Measurements from ENCODE around the gene DENND2D.

DNA sequence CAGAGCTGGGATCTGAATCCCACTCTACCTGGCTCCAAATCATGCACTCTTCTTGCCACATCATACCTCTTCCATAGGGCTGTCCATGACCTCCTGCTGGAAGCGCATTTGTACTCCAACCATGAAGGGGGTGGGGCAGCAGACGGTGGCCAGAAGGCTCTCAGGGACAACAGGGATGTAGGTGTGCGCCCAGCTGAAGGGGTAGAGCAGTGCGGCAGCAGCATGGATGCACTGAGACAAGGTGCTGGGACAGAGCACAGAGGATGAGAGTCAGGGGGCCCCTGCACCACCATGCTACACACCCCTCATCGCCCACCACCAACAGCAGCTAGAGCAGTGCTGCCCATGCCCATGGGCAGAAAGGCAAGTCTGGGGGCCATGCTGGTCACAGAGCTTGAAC is 8.4 kb downstream of the DENND2D start:
- no peak for TF ChIP-seq ZNF2 (tag by site-specific recombination; IDR thresholded peaks at IDR 0.05)
- TF ChIP-seq ZNF660 (tag by site-specific recombination; IDR thresholded peaks at IDR 0.05): no peak
- TF ChIP-seq HOXC10 (CRISPR knock-in tag; IDR thresholded peaks at IDR 0.05): no peak
- no peak for TF ChIP-seq CTCF (tag by site-specific recombination; IDR thresholded peaks at IDR 0.05)
- TF ChIP-seq, protein P1, sequence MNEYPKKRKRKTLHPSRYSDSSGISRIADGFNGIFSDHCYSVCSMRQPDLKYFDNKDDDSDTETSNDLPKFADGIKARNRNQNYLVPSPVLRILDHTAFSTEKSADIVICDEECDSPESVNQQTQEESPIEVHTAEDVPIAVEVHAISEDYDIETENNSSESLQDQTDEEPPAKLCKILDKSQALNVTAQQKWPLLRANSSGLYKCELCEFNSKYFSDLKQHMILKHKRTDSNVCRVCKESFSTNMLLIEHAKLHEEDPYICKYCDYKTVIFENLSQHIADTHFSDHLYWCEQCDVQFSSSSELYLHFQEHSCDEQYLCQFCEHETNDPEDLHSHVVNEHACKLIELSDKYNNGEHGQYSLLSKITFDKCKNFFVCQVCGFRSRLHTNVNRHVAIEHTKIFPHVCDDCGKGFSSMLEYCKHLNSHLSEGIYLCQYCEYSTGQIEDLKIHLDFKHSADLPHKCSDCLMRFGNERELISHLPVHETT (tag by site-specific recombination; IDR thresholded peaks at IDR 0.05): no peak
- TF ChIP-seq ZBTB7A (tag by site-specific recombination; IDR thresholded peaks at IDR 0.05; ENCODE audit: low read depth): no peak
- no peak for TF ChIP-seq ZNF132 (tag by site-specific recombination; IDR thresholded peaks at IDR 0.05; ENCODE audit: borderline replicate concordance)
- no peak for TF ChIP-seq ZBTB26 (tag by site-specific recombination; optimal IDR thresholded peaks at IDR 0.05)
